ENCODE data around the gene IQGAP2.
"Not testable (repeated sequence)": the region's sequence is repeated elsewhere in the genome, so short reads cannot be mapped to it uniquely, and the experiment has no call there.

Gene IQGAP2

GRCh38 chr5:76583163-76584047, 180.3 kb downstream of the IQGAP2 start:
- peaks cover 28% of the 10 kb centered on the region for H3K36me3 Mint-ChIP-seq (ENCODE audit: insufficient read depth)

GRCh38 chr5:76585783-76586217, 182.7 kb downstream of the IQGAP2 start:
- H3K27ac Mint-ChIP-seq = peak overlapping the region; percentile 10 to 35
- ATAC-seq (replicated peaks) = no peak

More at GRCh38 chr5:76583163-76584047, 180.3 kb downstream of the IQGAP2 start:
- Mint-ChIP-seq H3K4me3 (no peak overlapping the region), H3K27me3 (no peaks in the 10 kb centered on the region), H3K4me1 (ENCODE audit: low read depth in 2 of 2) (peaks cover 12 to 37% of the 10 kb centered on the region in 2 donors), H3K9me3 (no peaks in the 10 kb centered on the region), H3K27ac (peak overlapping the region in 1 of 2 donors; percentile 88)
- ATAC-seq (replicated peaks) (peak; percentile 35), DNase-seq (no peak)

DNA sequence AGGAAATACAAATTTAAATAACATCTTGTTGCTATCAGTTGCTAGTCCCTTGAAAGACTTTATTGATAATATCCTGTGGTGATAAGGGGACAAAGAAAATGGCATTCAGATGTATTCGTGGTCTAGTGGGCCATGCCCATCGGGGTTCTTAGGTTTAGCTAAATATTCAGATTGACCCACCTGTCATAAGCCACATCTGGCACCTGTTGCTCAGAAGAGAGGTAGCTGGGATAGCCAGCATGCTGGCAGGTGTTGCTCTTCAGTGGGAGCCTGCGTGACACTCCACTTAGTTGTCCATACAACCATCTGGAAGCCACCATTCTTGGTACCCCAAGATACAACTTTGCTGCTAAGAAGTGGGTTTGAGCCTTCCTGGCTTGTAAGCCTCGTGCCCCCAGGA, 183.4 kb downstream of the IQGAP2 start:
- Mint-ChIP-seq H3K27me3 (no peaks in the 10 kb centered on the region), H3K4me1 (ENCODE audit: low read depth in 2 of 2) (peaks cover 4 to 23% of the 10 kb centered on the region in 2 donors), H3K36me3 (ENCODE audit: insufficient read depth) (peaks cover 47% of the 10 kb centered on the region), H3K4me3 (no peak overlapping the region), H3K9me3 (no peaks in the 10 kb centered on the region), H3K27ac (peak overlapping the region; percentile 10 to 35)
- DNase-seq = no peak
- ATAC-seq (replicated peaks) = no peak

More at GRCh38 chr5:76585783-76586217, 182.7 kb downstream of the IQGAP2 start:
- DNase-seq = no peak
- Mint-ChIP-seq H3K4me1 (ENCODE audit: low read depth in 2 of 2) (peaks cover 10 to 27% of the 10 kb centered on the region in 2 donors), H3K27me3 (no peaks in the 10 kb centered on the region), H3K9me3 (no peaks in the 10 kb centered on the region), H3K36me3 (ENCODE audit: insufficient read depth) (peaks cover 41% of the 10 kb centered on the region), H3K4me3 (no peak overlapping the region)

DNA sequence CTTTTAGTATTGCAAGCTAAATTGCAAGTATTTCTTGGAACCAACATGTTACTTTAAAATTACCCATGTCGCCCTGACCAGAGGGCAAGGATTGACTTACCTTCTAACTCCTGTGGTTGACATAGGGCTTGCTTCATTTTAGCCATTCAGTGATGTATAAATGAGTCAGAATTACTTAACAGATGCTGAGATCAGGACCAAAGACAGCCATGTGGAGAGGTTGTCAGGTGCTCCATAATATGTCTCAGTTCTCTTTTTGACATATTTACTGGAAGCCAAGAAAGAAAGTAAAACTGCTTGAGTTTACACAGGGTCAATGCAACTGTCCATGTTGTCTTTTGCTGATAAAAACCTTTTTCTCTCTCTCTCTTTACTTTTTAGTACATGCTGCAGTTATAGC, 186.9 kb downstream of the IQGAP2 start:
- H3K27ac Mint-ChIP-seq = peak overlapping the region in 1 of 2 donors; percentile 22
- DNase-seq = no peak
- H3K36me3 Mint-ChIP-seq (ENCODE audit: insufficient read depth) = peaks cover 74% of the 10 kb centered on the region
- no peak for ATAC-seq (replicated peaks)
- H3K9me3 Mint-ChIP-seq = no peaks in the 10 kb centered on the region
- H3K4me3 Mint-ChIP-seq = no peak overlapping the region
- no peaks in the 10 kb centered on the region for H3K27me3 Mint-ChIP-seq
- peaks cover 4 to 21% of the 10 kb centered on the region in 2 donors for H3K4me1 Mint-ChIP-seq (ENCODE audit: low read depth in 2 of 2)

GRCh38 chr5:76591366-76591765, 188.3 kb downstream of the IQGAP2 start:
- Mint-ChIP-seq H3K4me1 (ENCODE audit: low read depth in 2 of 2) (peaks cover 5 to 28% of the 10 kb centered on the region in 2 donors), H3K36me3 (ENCODE audit: insufficient read depth) (peaks cover 67% of the 10 kb centered on the region), H3K4me3 (no peak overlapping the region), H3K27ac (peak overlapping the region in 1 of 2 donors; percentile 83), H3K27me3 (no peaks in the 10 kb centered on the region), H3K9me3 (no peaks in the 10 kb centered on the region)
- DNase-seq (no peak), ATAC-seq (replicated peaks) (no peak)

DNA sequence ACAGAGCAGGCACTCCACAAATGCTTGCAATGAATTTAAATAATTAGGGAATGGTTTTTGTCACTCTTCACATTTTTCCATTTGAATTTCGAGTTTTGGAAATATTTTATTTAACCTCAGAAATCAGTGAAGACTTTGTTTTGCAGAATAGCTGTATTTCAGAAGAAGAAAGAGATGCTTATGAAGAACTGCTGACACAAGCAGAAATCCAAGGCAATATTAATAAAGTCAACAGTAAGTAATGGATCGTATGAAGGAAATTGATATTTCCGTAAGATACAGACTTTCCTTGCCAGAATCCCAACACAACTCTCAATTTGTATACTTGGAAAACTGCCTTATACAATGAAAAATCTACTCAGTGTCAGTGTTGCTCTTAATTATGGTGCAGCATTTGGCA, 189.6 kb downstream of the IQGAP2 start:
- peak overlapping the region in 1 of 2 donors; percentile 83 for H3K27ac Mint-ChIP-seq
- H3K27me3 Mint-ChIP-seq = no peaks in the 10 kb centered on the region
- no peak overlapping the region for H3K4me3 Mint-ChIP-seq
- H3K4me1 Mint-ChIP-seq (ENCODE audit: low read depth in 2 of 2) = peaks cover 6 to 28% of the 10 kb centered on the region in 2 donors
- H3K36me3 Mint-ChIP-seq (ENCODE audit: insufficient read depth) = peaks cover 64% of the 10 kb centered on the region
- H3K9me3 Mint-ChIP-seq = no peaks in the 10 kb centered on the region
- ATAC-seq (replicated peaks) = no peak
- DNase-seq = no peak

- DNase-seq = no peak
- H3K36me3 Mint-ChIP-seq (ENCODE audit: insufficient read depth) = peaks cover 58% of the 10 kb centered on the region
- no peak for ATAC-seq (replicated peaks)
- H3K4me3 Mint-ChIP-seq = no peak overlapping the region
- H3K4me1 Mint-ChIP-seq (ENCODE audit: low read depth in 2 of 2) = peaks cover 6 to 28% of the 10 kb centered on the region in 2 donors
- H3K9me3 Mint-ChIP-seq = no peaks in the 10 kb centered on the region
- H3K27ac Mint-ChIP-seq = peak overlapping the region; percentile 8 to 38
- no peaks in the 10 kb centered on the region for H3K27me3 Mint-ChIP-seq
Measured at GRCh38 chr5:76594107-76594506, 191.0 kb downstream of the IQGAP2 start.

DNA sequence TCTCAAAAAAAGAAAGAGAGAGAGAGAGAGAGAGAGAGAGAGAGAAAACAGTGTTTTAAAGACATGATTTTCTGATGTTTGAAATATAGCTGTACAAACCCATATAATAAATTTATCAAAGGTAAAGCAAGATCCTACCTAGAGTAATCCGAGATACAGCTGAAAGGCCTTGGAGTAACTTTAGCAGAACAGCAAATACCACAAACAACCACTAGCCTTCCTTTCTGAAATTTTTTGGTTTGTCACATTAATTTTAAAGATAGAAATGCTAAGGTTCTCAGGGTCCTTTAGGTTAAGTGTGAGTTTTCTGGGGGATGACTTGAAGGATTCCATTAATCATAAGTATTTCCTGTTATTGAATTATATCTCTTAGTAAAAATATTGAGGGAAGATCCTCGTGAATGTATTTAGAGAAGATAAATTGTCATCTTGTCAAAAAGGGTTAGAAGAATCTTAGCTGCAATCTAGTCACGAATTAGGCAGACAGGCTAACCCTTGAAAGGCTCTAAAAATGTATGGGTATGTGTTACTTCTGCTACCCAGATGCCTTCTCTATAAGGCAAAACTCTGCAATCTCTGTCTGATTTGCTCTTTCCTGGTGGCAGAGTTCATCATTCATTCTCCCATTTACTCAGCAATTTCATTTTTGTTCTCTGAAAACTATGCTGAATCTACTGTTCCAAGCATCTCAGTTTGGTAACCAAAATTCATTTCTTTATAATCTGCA, 192.8 kb downstream of the IQGAP2 start:
- H3K27me3 Mint-ChIP-seq = no peaks in the 10 kb centered on the region
- DNase-seq (no peak), ATAC-seq (replicated peaks) (peak; percentile 54)
- peaks cover 42% of the 10 kb centered on the region for H3K36me3 Mint-ChIP-seq (ENCODE audit: insufficient read depth)
- peaks cover 6 to 28% of the 10 kb centered on the region in 2 donors for H3K4me1 Mint-ChIP-seq (ENCODE audit: low read depth in 2 of 2)
- H3K9me3 Mint-ChIP-seq = no peaks in the 10 kb centered on the region
- peak overlapping the region; percentile 63 to 83 for H3K27ac Mint-ChIP-seq
- H3K4me3 Mint-ChIP-seq = no peak overlapping the region

DNA sequence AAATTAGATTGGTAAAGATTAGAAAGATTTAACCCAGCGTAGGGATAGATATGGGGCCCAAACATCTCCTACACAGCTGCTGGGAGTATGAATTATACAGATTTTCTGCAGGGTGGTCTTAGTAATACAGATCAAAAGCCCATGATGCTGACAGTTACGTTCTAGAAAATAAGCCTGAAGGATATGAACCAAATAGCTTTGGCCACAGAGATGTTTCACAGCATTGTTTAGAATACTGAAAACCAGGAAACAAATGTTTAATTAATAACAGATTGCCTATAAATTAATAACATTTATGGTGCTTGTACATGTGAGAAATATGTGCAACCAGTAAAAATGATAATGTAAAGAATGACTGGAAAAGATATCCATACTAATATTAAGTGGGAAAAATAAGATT, 195.4 kb downstream of the IQGAP2 start:
- Mint-ChIP-seq H3K36me3 (ENCODE audit: insufficient read depth) (peaks cover 36% of the 10 kb centered on the region), H3K27ac (no peak overlapping the region), H3K4me3 (no peak overlapping the region), H3K4me1 (ENCODE audit: low read depth in 2 of 2) (peaks cover 12 to 25% of the 10 kb centered on the region in 2 donors), H3K27me3 (no peaks in the 10 kb centered on the region), H3K9me3 (no peaks in the 10 kb centered on the region)
- ATAC-seq (replicated peaks) (no peak), DNase-seq (no peak)

- Mint-ChIP-seq H3K27me3 (no peaks in the 10 kb centered on the region), H3K27ac (peak overlapping the region in 1 of 2 donors; percentile 28), H3K4me1 (ENCODE audit: low read depth in 2 of 2) (peaks cover 15 to 34% of the 10 kb centered on the region in 2 donors), H3K9me3 (no peaks in the 10 kb centered on the region), H3K4me3 (no peak overlapping the region), H3K36me3 (ENCODE audit: insufficient read depth) (peaks cover 36% of the 10 kb centered on the region)
- ATAC-seq (replicated peaks) (no peak), DNase-seq (no peak)
Measured at GRCh38 chr5:76600716-76601115, 197.6 kb downstream of the IQGAP2 start.

- H3K27ac Mint-ChIP-seq = peak overlapping the region in 1 of 2 donors; percentile 31
- DNase-seq (peak; percentile 34 to 41 (median 39)), ATAC-seq (replicated peaks) (peak; percentile 82)
- no peaks in the 10 kb centered on the region for H3K9me3 Mint-ChIP-seq
- peaks cover 14 to 31% of the 10 kb centered on the region in 2 donors for H3K4me1 Mint-ChIP-seq (ENCODE audit: low read depth in 2 of 2)
- no peak overlapping the region for H3K4me3 Mint-ChIP-seq
- H3K27me3 Mint-ChIP-seq = no peaks in the 10 kb centered on the region
- H3K36me3 Mint-ChIP-seq (ENCODE audit: insufficient read depth) = peaks cover 40% of the 10 kb centered on the region
Measured at GRCh38 chr5:76601470-76601869, 198.4 kb downstream of the IQGAP2 start.

DNA sequence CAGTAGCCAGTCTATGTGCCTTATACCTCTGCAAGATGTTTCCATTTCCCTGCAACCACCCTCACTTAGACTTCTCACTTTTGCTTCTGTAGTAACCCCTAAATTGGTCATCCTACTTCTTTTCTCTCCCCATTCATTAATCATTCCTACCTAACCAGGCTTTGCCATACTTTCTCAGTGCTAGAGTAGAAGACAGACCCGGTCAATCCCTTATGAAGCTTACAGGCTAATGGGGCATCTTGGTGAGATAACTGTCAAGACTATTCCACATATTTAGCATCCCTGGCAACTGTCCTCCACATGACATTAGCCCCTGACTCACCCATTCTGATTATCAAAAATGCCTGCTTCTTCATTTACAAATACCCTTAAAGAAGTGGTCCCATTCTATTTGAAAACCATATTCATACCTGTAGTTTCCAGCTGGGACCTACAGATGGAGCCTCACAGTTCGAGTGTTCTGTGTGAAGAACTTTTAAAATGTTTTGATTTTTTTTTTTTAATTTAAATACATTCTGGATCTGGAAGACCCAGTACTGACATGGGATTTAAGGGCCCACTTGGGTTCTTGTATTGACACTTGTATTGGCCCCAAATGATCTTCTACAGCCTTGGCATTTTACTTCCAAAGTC, 199.1 kb downstream of the IQGAP2 start:
- Mint-ChIP-seq H3K4me3 (no peak overlapping the region), H3K4me1 (ENCODE audit: low read depth in 2 of 2) (peaks cover 16 to 37% of the 10 kb centered on the region in 2 donors), H3K36me3 (ENCODE audit: insufficient read depth) (peaks cover 45% of the 10 kb centered on the region), H3K9me3 (no peaks in the 10 kb centered on the region), H3K27ac (peak overlapping the region in 1 of 2 donors; percentile 31), H3K27me3 (no peaks in the 10 kb centered on the region)
- no peak for ATAC-seq (replicated peaks)
- DNase-seq = no peak

GRCh38 chr5:76603991-76604390, 200.9 kb downstream of the IQGAP2 start:
- Mint-ChIP-seq H3K36me3 (ENCODE audit: insufficient read depth) (peaks cover 46% of the 10 kb centered on the region), H3K27ac (peak overlapping the region in 1 of 2 donors; percentile 52)

More at GRCh38 chr5:76603991-76604390, 200.9 kb downstream of the IQGAP2 start:
- not testable (repeated sequence) for H3K4me3 Mint-ChIP-seq; DNase-seq; H3K9me3 Mint-ChIP-seq; ATAC-seq (replicated peaks); H3K27me3 Mint-ChIP-seq
- H3K4me1 Mint-ChIP-seq (ENCODE audit: low read depth in 2 of 2) = peaks cover 22 to 52% of the 10 kb centered on the region in 2 donors
